CD4-positive, alpha-beta T cell (primary cell): ENCODE results near the gene PML. TPM values are rescaled to one million over a fixed set of nuclear protein-coding genes. Genes with fewer than 3 reads are reported as not detected.
"Not testable (repeated sequence)": the region's sequence is repeated elsewhere in the genome, so short reads cannot be mapped to it uniquely, and the experiment has no call there.

Source experiments
- ATAC-seq: fragments of 200-7000 bp; cut with Tn5 transposase; one replicate; pipeline ENCODE4 v1.10.0; 2022; ENCODE audit warnings: mild to moderate bottlenecking; ENCODE audit not compliant: poor library complexity
- CTCF ChIA-PET: fragments of 350-600 bp; sonication (Branson Sonifier 250); formaldehyde crosslinking; loops from one replicate; lab custom pipeline; 2021; ENCODE audit warnings: antibody characterized with exemption, inconsistent platforms; lab: Charles Lee
- POLR2A ChIA-PET: fragments of 350-600 bp; sonication (Branson Sonifier 250); formaldehyde crosslinking; loops from one replicate; lab custom pipeline; 2021; ENCODE audit warnings: antibody characterized with exemption, inconsistent platforms; lab: Charles Lee
- DNase-seq, 14 experiments: peaks; one replicate each; pipeline ENCODE4 v3.0.0-alpha.2; 2013 to 2020; ENCODE audit warnings: mixed read lengths in 2 of 14
- H3K27ac ChIP-seq, 2 donors: one replicate each; pipeline versions ENCODE4 v1.5.1 to v1.7.0; 2013; ENCODE audit warnings: low read length in 2 of 2, low read depth in 1 of 2, mild to moderate bottlenecking in 1 of 2
- H3K27me3 ChIP-seq, 2 experiments: 1 replicate in 1 of 2; 2 replicates in 1 of 2; pipeline versions ENCODE4 v1.6.1 to v1.7.0; 2013; ENCODE audit warnings: low read length in 2 of 2, control low read depth in 1 of 2, mild to moderate bottlenecking in 1 of 2, moderate library complexity in 1 of 2; ENCODE audit not compliant: insufficient read depth in 2 of 2, control insufficient read depth in 1 of 2
- H3K36me3 ChIP-seq: one replicate; pipeline ENCODE4 v1.6.1; 2013; ENCODE audit warnings: low read length, control low read depth; ENCODE audit not compliant: insufficient read depth
- H3K4me1 ChIP-seq: one replicate; pipeline ENCODE4 v1.6.1; 2013; ENCODE audit warnings: low read length, control low read depth; ENCODE audit not compliant: insufficient read depth
- H3K4me3 ChIP-seq: one replicate; pipeline ENCODE4 v1.5.1; 2013; ENCODE audit warnings: mild to moderate bottlenecking, low read length, moderate library complexity
- H3K9me3 ChIP-seq, 2 experiments: 1 replicate in 1 of 2; 2 replicates in 1 of 2; pipeline versions ENCODE4 v1.6.1 to v1.7.0; 2013; ENCODE audit warnings: low read length in 2 of 2, mild to moderate bottlenecking in 2 of 2, control low read depth in 1 of 2, moderate library complexity in 1 of 2; ENCODE audit not compliant: control insufficient read depth in 1 of 2, insufficient read depth in 1 of 2
- H3K27ac Mint-ChIP-seq: one replicate; pipeline ENCODE4 v1.8.0; 2020; ENCODE audit warnings: mixed read lengths
- H3K27me3 Mint-ChIP-seq: one replicate; pipeline ENCODE4 v1.8.0; 2021; ENCODE audit warnings: mixed read lengths
- H3K36me3 Mint-ChIP-seq: one replicate; pipeline ENCODE4 v1.8.0; 2021; ENCODE audit warnings: low read depth, mixed read lengths
- H3K4me1 Mint-ChIP-seq: one replicate; pipeline ENCODE4 v1.8.0; 2021; ENCODE audit warnings: low read depth, mixed read lengths
- H3K4me3 Mint-ChIP-seq: one replicate; pipeline ENCODE4 v1.8.0; 2020; ENCODE audit warnings: mild to moderate bottlenecking, mixed read lengths
- H3K9me3 Mint-ChIP-seq: one replicate; pipeline ENCODE4 v1.8.0; 2020; ENCODE audit warnings: mixed read lengths
- CTCF ChIP-seq: fragments of 200-600 bp; IDR thresholded peaks from one replicate; pipeline ENCODE4 v1.8.0; 2022; ENCODE audit warnings: antibody characterized with exemption, mild to moderate bottlenecking
- intact Hi-C, 2 experiments: fragments of 100-400 bp; cut with DNase I in 1 of 2; cut with micrococcal nuclease in 1 of 2; formaldehyde crosslinking; loops; one replicate each; pipeline versions ENCODE4 v1.15.1 to v1.9.0; 2023 to 2025; cut with DNase I, micrococcal nuclease
- total RNA-seq, 174 experiments: library from RNA in 2 of 174; stranded (reverse) in 2 of 174; gene quantifications; one replicate each; pipeline ENCODE4 v1.2.3 and lab custom pipeline; 2021 to 2026

PML gene
- total RNA-seq, 2 experiments from 2014 or later = 39.2 to 42.9 TPM

- H3K27me3 Mint-ChIP-seq = peaks cover 23% of the 10 kb centered on the region
- no peaks in the 10 kb centered on the region for H3K9me3 ChIP-seq
- DNase-seq (peak; percentile 64 to 89 (median 71)), ATAC-seq (peak; percentile 87)
- no peaks in the 10 kb centered on the region for H3K9me3 Mint-ChIP-seq
- ChIA-PET CTCF (interaction anchor here (0.8 to 3.5 kb wide), 15 partner anchors 9 to 388 kb away, joined by 3 to 15 read pairs (median 4); partner anchors contain the start of genes PML and STOML1), POLR2A (interaction anchor here (0.7 to 1.7 kb wide), 7 partner anchors 21 to 349 kb away, joined by 3 to 7 read pairs (median 5); partner anchors contain the start of gene PML)
- peaks cover 37% of the 10 kb centered on the region for H3K4me1 Mint-ChIP-seq
- TF ChIP-seq CTCF = peak; percentile 80
- intact Hi-C loops = loop anchor here (1.0 to 10.0 kb wide), 7 partner anchors 63 to 349 kb away; no protein-coding TSS in a partner anchor
- peak overlapping the region; percentile 7 for H3K4me3 ChIP-seq
- peaks cover 3 to 6% of the 10 kb centered on the region in 2 experiments for H3K27me3 ChIP-seq
- H3K36me3 ChIP-seq = no peaks in the 10 kb centered on the region
- no peak overlapping the region for H3K4me3 Mint-ChIP-seq
- H3K36me3 Mint-ChIP-seq = no peaks in the 10 kb centered on the region
- no peak overlapping the region for H3K27ac Mint-ChIP-seq
- peaks cover 26% of the 10 kb centered on the region for H3K4me1 ChIP-seq
- no peak overlapping the region for H3K27ac ChIP-seq
Measured at GRCh38 chr15:73972984-73973682, 21.4 kb upstream of the PML start.

DNA sequence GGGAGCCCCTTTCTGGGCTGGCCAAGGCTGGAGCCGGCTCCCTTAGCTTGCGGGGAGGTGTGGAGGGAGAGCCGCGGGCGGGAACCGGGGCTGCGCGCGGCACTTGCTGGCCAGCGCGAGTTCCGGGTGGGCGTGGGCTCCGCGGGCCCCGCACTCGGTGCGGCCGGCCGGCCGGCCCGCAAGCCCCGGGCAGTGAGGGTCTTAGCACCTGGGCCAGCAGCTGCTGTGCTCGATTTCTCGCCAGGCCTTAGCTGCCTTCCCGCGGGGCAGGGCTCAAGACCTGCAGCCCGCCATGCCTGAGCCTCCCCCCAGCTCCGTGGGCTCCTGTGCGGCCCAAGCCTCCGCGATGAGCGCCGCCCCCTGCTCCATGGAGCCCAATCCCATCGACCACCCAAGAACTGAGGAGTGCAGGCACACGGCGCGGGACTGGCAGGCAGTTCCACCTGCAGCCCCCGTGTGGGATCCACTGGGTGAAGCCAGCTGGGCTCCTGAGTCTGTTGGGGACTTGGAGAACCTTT is 20.8 kb upstream of the PML start:
- H3K27me3 ChIP-seq, H3K9me3 Mint-ChIP-seq, DNase-seq, H3K36me3 Mint-ChIP-seq, ATAC-seq, H3K27ac ChIP-seq, H3K4me3 Mint-ChIP-seq, H3K36me3 ChIP-seq, H3K9me3 ChIP-seq, H3K4me3 ChIP-seq, H3K27ac Mint-ChIP-seq: not testable (repeated sequence)
- ChIA-PET CTCF (interaction anchor here (1.0 to 3.5 kb wide), 5 partner anchors 9 to 64 kb away, joined by 3 to 15 read pairs (median 3); no protein-coding TSS in a partner anchor), POLR2A (interaction anchor here (0.9 to 1.2 kb wide), 2 partner anchors 20 to 21 kb away, joined by 3 to 6 read pairs; partner anchors contain the start of gene PML)
- Mint-ChIP-seq H3K27me3 (peaks cover 23% of the 10 kb centered on the region), H3K4me1 (peaks cover 31% of the 10 kb centered on the region)
- intact Hi-C loops = loop anchor here (1.0 to 10.0 kb wide), 7 partner anchors 63 to 349 kb away; no protein-coding TSS in a partner anchor
- peaks cover 26% of the 10 kb centered on the region for H3K4me1 ChIP-seq

- H3K27ac Mint-ChIP-seq, H3K27me3 ChIP-seq, H3K4me3 ChIP-seq, H3K36me3 Mint-ChIP-seq, H3K27ac ChIP-seq, H3K9me3 Mint-ChIP-seq, H3K4me3 Mint-ChIP-seq, H3K9me3 ChIP-seq, H3K36me3 ChIP-seq: not testable (repeated sequence)
- Mint-ChIP-seq H3K4me1 (peaks cover 35% of the 10 kb centered on the region), H3K27me3 (peaks cover 23% of the 10 kb centered on the region)
- intact Hi-C loops = loop anchor here in 1 of 2 experiments (10.0 kb wide), 1 partner anchor 79 kb away; no protein-coding TSS in a partner anchor
- CTCF ChIA-PET = interaction anchor here (0.6 to 3.5 kb wide), 2 partner anchors 11 to 708 kb away, joined by 3 to 15 read pairs; no protein-coding TSS in a partner anchor
- peak in 12 of 14 experiments; percentile 27 to 78 (median 53) for DNase-seq
- POLR2A ChIA-PET = interaction anchor here (0.7 to 0.9 kb wide), 2 partner anchors 10 to 55 kb away, joined by 3 to 5 read pairs; no protein-coding TSS in a partner anchor
- ATAC-seq = peak; percentile 59
- peaks cover 26% of the 10 kb centered on the region for H3K4me1 ChIP-seq
Measured at GRCh38 chr15:73975440-73976125, 18.9 kb upstream of the PML start.
